Glomerular visceral epithelial cell (primary cell): ENCODE data around the gene ZNF785.
"Not testable (repeated sequence)": the region's sequence is repeated elsewhere in the genome, so short reads cannot be mapped to it uniquely, and the experiment has no call there.

ENCODE experiments used
- DNase-seq: peaks from one replicate; pipeline ENCODE4 v3.0.0-alpha.2; 2016; ENCODE audit errors: extremely low spot score

The ZNF785 gene

DNA sequence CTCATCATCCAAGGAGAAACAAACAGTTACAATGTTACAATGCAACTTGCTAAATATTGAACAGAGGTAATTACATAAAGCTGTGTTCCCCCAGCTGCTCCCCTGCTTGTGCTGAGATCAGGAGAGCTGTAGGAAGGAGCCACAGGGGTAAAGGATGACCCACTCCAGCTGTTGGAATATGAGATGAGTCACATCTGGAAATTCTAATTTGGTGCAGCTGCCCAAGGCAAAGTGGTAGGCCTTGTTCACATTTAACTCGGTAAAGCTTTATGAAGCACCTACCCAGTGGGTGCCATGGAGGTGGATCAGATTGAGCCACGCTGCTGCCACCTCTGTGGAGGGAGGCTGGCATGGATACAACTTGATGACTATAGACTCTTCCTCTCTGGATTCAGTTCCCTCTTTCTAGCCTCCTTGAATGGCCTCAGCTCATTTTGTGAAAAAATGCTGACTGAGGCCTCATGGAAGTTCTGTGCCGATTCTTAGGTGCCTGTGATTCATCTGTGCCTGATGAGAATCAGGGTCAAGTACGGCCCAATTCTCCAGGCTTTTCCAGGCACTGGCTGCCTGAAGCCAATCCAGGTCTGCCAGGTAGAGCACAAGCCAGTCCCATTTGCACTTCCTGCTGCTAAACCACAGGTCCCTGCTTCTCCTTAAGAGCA lies 17.2 kb upstream of the ZNF785 start:
- no peak for DNase-seq

- no peak for DNase-seq
Measured at GRCh38 chr16:30601966-30602365, 16.5 kb upstream of the ZNF785 start.

GRCh38 chr16:30600929-30601328 lies 15.4 kb upstream of the ZNF785 start:
- no peak for DNase-seq

- no peak for DNase-seq
Measured at GRCh38 chr16:30600215-30600614, 14.7 kb upstream of the ZNF785 start.

DNA sequence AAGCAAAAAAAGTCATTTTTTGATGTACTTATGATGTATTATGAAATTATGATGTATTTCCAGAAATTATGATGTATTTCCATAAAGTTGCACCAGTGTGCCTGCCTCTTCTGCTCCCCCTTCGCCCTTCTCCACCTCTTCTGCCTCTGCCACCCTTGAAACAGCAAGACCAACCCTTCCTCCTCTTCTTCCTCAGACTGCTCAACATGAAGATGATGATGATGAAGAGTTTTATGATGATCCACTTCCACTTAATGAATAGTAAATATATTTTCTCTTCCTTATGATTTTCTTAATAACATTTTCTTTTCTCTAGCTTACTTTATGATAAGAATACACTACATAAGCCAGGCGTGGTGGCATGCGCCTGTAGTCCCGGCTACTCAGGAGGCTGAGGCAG lies 7.4 kb upstream of the ZNF785 start:
- no peak for DNase-seq

GRCh38 chr16:30590869-30591268 lies 5.4 kb upstream of the ZNF785 start:
- DNase-seq: not testable (repeated sequence)

DNA sequence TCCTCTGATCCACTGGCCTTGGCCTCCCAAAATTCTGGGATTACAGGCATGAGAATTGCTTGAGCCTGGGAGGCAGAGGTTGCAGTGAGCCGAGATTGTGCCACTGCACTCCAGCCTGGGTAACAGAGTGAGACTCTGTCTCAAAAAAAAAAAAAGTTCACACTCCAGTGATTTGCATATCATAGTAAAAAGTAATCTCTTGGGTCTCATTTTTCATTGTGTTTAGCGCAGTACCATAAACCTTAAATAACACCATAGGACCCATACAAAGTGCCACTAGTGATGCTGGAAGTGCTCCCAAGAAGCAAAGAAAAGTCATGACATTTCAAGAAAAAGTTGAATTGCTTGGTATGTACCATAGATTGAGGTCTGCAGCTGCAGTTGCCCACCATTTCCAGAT lies 4.1 kb upstream of the ZNF785 start:
- not testable (repeated sequence) for DNase-seq

- DNase-seq: no peak
Measured at GRCh38 chr16:30588651-30589050, 3.2 kb upstream of the ZNF785 start.

DNA sequence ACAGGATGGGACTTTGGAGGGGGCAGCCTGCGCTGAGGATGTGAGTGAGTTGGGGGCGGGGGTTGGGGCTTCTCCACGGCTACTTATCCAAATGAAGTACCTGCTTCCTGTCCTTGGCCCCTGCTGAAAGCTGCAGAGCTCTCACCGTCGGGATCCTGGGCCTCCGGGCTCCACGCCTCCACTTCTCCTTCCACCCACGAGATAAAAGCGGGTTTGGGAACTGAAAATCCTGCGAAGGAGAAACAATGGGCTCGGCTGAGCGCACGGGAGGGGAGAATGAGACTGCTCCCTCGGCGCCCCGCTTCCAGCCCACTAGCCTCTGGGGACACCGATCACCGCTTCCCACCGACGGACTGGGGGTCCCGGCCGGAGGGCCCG lies 486 bp downstream of the ZNF785 start:
- peak; percentile 16 for DNase-seq

- no peak for DNase-seq
Measured at GRCh38 chr16:30582611-30583340, 2.7 kb downstream of the ZNF785 start.

- DNase-seq: no peak
Measured at GRCh38 chr16:30581457-30581856, 4.0 kb downstream of the ZNF785 start.

GRCh38 chr16:30574678-30575077 lies 10.8 kb downstream of the ZNF785 start:
- no peak for DNase-seq

DNA sequence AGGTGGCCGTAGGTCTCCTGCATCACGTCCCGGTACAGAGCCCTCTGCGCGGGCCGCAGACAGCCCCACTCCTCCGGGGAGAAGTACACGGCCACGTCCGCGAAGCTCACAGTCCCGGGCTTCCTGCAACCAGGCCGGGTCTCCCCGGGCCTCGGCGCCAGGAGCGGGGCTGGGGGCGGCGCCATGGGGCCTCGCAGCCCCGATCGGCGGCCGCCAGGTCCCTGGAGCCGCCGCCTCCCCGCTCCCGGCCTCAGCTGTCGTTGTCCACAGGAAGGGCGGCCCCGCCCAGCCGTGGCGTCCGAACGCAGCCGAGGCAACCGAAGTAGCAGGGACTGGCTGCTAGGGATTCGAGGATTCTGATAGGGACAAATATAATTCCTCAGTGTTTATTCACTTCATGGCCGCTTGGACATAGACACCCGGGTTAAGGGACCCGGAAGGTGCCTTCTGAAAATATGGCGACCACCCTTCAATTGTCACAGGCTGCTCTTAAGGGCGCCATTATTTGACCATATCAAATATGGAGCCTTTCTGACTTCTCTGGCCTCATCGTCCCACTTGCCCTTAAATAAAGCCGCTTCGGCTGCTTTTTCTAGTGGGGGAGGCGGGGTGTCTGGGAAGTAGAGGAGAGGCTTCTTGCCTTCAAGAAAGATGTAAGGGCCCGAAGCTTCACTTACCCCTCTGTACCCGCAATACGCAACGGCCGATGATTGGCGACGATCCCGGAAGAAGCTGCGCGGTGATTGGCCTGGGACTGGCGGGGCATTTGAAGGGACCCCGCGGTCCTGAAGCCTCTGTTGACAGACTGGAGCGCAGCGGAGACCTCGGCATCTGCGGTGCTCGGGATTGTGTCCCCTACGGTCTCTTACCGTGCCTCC lies 13.8 kb downstream of the ZNF785 start, which contains the start of gene ZNF688:
TSS of gene ZNF688 (minus strand) at position 270 of the 878 bp plus-strand sequence. CDS start at position 185, 85 bp downstream.
- peak; percentile 98 for DNase-seq

GRCh38 chr16:30570636-30571444 lies 14.7 kb downstream of the ZNF785 start:
- DNase-seq: no peak

DNA sequence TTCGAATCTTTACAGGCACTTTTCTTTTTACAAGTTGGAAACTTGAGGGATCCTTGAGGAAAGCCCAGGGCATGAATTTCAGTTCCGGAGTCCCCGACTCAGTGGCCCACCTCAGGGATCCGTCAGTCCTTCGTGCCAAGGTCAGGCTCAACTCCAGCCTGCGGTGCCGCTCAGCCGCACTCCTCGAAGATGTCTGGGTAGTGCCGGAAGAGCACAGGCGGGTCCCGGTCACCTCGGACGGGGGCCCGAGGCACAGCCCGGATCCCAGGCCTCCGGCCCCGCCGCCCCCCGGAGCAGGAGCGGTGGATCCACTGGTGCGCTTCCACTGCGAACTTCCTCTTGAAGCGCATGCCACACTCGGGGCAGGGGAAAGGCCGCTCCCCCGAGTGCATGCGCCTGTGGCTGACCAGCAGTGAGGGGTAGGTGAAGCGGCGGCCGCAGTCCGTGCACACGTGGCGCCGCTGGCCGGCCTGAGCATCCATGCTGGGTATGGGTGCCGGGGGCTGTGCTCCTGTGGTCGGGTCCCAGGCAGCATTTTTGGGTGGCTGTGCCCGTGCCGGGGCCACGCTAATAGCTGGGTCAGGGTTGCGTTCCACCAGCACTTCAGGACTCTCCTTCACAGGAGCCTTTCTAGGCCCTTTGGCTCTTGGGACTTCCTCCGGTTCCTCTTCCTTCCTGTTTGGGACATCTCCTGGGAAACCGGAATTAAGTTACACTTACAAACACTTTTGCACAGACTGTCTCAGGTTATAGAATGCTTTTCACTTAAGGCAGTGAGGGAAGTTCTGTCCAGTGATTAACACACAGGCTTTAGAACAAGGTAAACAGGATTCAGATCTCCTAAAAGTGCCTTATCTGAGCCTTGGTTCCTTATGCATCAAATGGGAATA lies 15.5 kb downstream of the ZNF785 start:
- no peak for DNase-seq

GRCh38 chr16:30569281-30569680 lies 16.2 kb downstream of the ZNF785 start:
- DNase-seq: no peak

GRCh38 chr16:30567991-30568638 lies 17.4 kb downstream of the ZNF785 start:
- peak; percentile 49 for DNase-seq

DNA sequence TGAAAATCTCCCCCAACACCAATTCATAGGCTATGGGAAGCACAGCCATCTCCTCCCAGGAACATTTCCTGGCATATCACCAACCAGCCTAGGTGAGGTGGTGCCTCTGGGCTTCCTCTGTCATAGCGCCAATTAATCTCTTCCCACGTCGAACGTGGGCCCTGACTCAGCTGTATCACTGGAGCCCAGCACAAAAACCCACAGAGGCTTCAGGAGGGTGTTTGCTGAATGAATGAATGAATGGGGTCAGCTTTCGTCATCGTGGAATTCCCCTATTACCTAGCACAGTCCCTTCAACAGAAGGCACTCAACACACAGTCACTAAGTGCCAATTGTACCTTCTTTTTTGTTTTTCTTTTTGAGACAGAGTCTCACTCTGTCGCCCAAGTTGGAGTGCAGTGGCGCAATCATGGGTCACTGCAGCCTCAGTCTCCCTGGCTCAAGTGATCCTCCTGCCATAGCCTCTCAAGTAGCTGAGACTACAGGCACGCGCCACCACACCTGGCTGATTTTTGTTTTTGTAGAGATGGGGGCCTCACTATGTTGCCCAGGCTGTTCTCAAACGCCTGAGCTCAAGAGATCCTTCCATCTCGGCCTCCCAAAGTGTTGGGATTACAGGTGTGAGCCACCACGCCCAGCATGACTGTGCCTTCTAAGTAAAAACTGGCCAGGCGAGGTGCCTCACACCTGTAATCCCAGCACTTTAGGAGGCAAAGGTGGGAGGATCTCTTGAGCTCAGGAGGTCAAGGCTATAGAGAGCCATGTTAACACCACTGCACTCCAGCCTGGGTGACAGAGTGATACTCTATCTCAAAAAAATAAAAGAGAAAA lies 18.1 kb downstream of the ZNF785 start:
- DNase-seq: peak; percentile 53

GRCh38 chr16:30566531-30566930 lies 19.0 kb downstream of the ZNF785 start:
- no peak for DNase-seq
